ENCODE measurements around the gene PRELID2. TPM values are rescaled to one million over a fixed set of nuclear protein-coding genes. Genes with fewer than 3 reads are reported as not detected.
"Not testable (repeated sequence)": the region's sequence is repeated elsewhere in the genome, so short reads cannot be mapped to it uniquely, and the experiment has no call there.

PRELID2 gene
- total RNA-seq, 2 experiments from 2014 or later = 2.2 to 2.5 TPM

DNA sequence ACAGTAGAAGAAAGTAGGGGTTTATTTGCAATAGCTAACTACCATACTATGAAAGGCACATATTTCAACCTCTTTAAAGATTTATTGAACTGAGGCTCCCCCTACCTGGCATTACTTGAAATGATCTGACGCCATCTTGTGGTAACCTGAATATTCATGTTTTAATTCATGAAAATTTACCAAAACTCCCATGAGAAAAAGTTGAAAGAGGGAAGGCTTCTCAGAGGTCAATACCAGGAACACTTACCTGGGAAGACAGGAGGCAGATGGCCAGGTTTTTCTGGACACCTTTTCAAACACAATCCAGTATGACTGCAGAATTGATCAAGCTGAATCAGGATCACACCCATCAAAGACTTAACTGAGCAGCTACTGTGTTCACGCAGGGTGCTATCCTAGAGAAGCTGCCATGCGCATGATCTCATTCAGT, 9.4 kb downstream of the PRELID2 start:
- no peak for DNase-seq
- no peak overlapping the region for H3K4me3 Mint-ChIP-seq
- H3K27me3 Mint-ChIP-seq = no peaks in the 10 kb centered on the region
- H3K27ac Mint-ChIP-seq = no peak overlapping the region
- H3K9me3 Mint-ChIP-seq = no peaks in the 10 kb centered on the region
- H3K4me1 Mint-ChIP-seq = no peaks in the 10 kb centered on the region
- no peaks in the 10 kb centered on the region for H3K36me3 Mint-ChIP-seq

- no peak overlapping the region for H3K4me3 Mint-ChIP-seq
- no peaks in the 10 kb centered on the region for H3K27me3 Mint-ChIP-seq
- no peaks in the 10 kb centered on the region for H3K9me3 Mint-ChIP-seq
- no peaks in the 10 kb centered on the region for H3K36me3 Mint-ChIP-seq
- no peak for DNase-seq
- H3K4me1 Mint-ChIP-seq = no peaks in the 10 kb centered on the region
- no peak overlapping the region for H3K27ac Mint-ChIP-seq
Measured at GRCh38 chr5:145824040-145824439, 11.1 kb downstream of the PRELID2 start.

- no peaks in the 10 kb centered on the region for H3K4me1 Mint-ChIP-seq
- no peaks in the 10 kb centered on the region for H3K9me3 Mint-ChIP-seq
- DNase-seq = no peak
- no peaks in the 10 kb centered on the region for H3K36me3 Mint-ChIP-seq
- no peak overlapping the region for H3K4me3 Mint-ChIP-seq
- H3K27me3 Mint-ChIP-seq = no peaks in the 10 kb centered on the region
- no peak overlapping the region for H3K27ac Mint-ChIP-seq
Measured at GRCh38 chr5:145818604-145819003, 16.5 kb downstream of the PRELID2 start.

- Mint-ChIP-seq H3K36me3 (no peaks in the 10 kb centered on the region), H3K4me3 (no peak overlapping the region), H3K9me3 (no peaks in the 10 kb centered on the region), H3K27ac (no peak overlapping the region), H3K27me3 (no peaks in the 10 kb centered on the region), H3K4me1 (no peaks in the 10 kb centered on the region)
- no peak for DNase-seq
Measured at GRCh38 chr5:145812877-145813276, 22.3 kb downstream of the PRELID2 start.

DNA sequence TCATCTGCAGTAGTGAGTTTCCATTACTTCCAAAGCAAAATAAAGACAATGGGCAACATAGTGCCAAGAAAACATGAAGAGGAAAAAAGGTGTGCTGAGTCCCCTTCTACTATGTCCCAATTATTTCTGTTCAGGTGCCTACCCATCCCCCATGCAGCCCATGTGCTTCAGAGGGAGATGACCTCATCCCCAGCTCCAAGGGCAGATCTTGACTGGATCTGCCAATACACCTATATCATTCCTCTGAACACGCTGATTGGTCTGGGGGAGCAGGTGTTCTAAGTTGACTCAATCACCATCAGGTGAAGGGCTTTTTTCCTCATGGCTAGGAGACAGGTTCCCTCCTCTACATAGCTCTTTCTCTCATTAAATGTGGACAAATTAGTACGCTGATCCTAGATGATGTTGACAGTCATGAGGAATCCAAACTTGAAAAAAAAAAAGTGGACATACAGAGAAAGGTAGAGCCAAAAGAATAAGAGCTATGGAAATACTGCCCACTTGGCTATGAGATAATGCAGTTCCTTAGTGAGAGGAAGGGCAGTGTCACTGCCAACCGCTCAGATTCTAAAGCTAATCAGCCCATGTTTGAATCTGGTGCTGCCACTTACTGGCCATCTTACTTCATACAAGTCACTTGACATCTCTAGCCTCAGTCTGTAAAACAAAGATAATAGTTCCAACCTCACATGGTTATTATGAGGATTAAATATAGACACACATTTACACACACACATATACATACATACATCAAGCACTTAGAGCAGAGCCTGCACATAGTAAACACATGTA, 23.1 kb downstream of the PRELID2 start:
- Mint-ChIP-seq H3K9me3 (no peaks in the 10 kb centered on the region), H3K4me3 (no peak overlapping the region), H3K36me3 (no peaks in the 10 kb centered on the region), H3K27me3 (no peaks in the 10 kb centered on the region), H3K4me1 (no peaks in the 10 kb centered on the region), H3K27ac (no peak overlapping the region)
- DNase-seq = no peak

DNA sequence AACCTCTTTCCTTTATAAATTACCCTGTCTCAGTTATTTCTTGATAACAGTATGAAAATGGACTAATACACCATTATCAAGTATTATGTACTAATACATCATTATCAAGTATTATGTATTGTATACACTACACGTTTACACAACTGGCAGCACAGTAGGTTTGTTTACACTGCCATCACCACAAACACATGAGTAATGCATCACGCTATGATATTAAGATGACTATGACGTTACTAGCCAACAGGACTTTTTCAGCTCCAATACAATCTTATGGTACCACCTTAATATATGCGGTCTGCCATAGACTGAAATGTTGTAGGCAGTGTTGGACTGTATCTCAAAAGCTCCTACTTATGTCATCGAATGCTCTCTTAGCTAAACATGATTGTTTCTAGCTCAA, 28.2 kb downstream of the PRELID2 start:
- Mint-ChIP-seq H3K27ac (no peak overlapping the region), H3K4me3 (no peak overlapping the region), H3K36me3 (no peaks in the 10 kb centered on the region), H3K4me1 (no peaks in the 10 kb centered on the region), H3K9me3 (no peaks in the 10 kb centered on the region), H3K27me3 (no peaks in the 10 kb centered on the region)
- no peak for DNase-seq

DNA sequence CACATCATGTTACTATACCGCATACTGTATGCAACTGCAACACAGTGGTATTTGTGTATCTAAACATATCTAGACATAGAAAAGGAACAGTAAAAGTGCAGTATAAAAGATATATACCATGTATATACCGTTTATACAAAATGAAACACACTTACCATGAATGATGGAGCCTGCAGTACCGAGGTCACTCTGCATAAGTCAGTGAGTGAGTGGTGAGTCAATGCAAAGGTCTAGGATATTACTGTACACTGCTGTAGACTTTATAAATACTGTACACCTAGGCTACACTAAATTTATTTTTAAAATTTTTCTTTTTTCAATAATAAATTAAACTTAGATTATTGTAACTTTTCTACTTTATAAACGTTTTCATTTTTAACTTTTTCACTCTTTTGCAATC, 29.3 kb downstream of the PRELID2 start:
- H3K4me3 Mint-ChIP-seq = no peak overlapping the region

DNA sequence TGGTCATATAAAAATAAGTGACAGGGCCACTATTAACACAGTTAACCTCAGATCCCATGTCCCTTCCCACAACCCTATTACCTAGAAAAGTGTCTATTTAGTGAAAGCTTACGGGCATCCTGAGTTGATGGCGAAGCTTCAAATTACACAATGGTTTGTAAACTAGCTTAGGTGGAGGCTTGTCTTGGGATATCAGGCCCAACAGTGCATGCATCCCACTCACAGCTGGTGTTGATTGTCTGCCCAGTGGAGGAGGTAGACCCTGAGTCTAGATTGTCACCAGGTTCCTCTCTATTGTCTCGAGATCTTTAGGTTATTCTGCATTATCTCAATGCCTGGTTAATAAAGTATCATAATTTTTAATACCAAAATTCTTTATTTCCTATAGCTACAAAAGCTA, 30.4 kb downstream of the PRELID2 start:
- no peaks in the 10 kb centered on the region for H3K36me3 Mint-ChIP-seq

More for the DNA sequence above, 29.3 kb downstream of the PRELID2 start:
- no peak overlapping the region for H3K27ac Mint-ChIP-seq
- no peaks in the 10 kb centered on the region for H3K27me3 Mint-ChIP-seq
- H3K4me1 Mint-ChIP-seq = no peaks in the 10 kb centered on the region
- no peaks in the 10 kb centered on the region for H3K9me3 Mint-ChIP-seq
- no peaks in the 10 kb centered on the region for H3K36me3 Mint-ChIP-seq
- no peak for DNase-seq

DNA sequence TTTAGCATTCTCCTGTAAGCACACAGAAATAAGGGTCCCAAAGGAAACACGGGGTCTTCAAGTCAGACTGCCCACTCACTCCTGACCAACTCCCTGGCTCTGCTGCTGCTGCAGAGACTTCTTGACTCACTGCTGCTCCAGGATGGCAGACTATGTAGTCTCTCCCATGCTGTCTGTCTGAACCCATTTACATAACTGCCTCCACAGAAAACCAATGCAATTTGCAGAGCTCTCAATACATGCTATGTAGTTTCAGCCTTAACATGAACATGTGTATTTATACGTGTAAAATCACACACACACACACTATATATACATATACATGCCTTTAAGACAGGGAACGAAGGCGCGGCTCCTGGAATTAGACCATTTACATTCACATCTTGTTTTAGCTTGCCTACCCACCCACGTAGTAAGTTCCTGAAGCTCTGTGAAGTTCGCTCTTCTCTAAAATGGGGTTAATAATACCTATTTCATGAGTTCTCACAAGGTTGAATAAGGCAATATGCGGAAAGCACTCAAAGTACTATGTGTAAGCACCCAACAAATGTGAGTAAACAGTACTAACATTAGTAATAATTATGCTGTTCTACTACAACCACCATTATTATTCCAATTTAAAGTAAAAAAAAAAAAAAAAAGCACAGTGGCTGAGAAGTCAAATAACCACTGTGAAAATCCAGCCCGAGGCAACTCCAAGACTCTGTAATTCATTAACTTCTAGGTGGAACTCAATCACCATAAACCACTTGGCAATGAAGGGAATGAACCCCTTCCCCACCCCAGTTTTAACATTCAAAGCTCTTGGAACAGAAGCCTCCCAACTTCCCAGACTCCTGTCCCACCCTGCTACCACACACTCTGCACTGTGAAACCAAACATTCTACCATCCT, 31.8 kb downstream of the PRELID2 start:
- no peak overlapping the region for H3K27ac Mint-ChIP-seq
- no peak overlapping the region for H3K4me3 Mint-ChIP-seq
- H3K27me3 Mint-ChIP-seq = no peaks in the 10 kb centered on the region
- no peaks in the 10 kb centered on the region for H3K4me1 Mint-ChIP-seq
- H3K9me3 Mint-ChIP-seq = no peaks in the 10 kb centered on the region
- no peak for DNase-seq
- H3K36me3 Mint-ChIP-seq = no peaks in the 10 kb centered on the region

More for the DNA sequence above, 30.4 kb downstream of the PRELID2 start:
- DNase-seq = no peak
- H3K27ac Mint-ChIP-seq = no peak overlapping the region
- no peaks in the 10 kb centered on the region for H3K4me1 Mint-ChIP-seq
- H3K27me3 Mint-ChIP-seq = no peaks in the 10 kb centered on the region
- H3K9me3 Mint-ChIP-seq = no peaks in the 10 kb centered on the region
- H3K4me3 Mint-ChIP-seq = no peak overlapping the region

- Mint-ChIP-seq H3K36me3 (no peaks in the 10 kb centered on the region), H3K27me3 (no peaks in the 10 kb centered on the region), H3K9me3 (peaks cover 2% of the 10 kb centered on the region), H3K27ac (no peak overlapping the region), H3K4me3 (no peak overlapping the region), H3K4me1 (no peaks in the 10 kb centered on the region)
- DNase-seq = no peak
Measured at GRCh38 chr5:145801195-145801594, 33.9 kb downstream of the PRELID2 start.

- H3K4me3 Mint-ChIP-seq = no peak overlapping the region
- H3K27me3 Mint-ChIP-seq = no peaks in the 10 kb centered on the region
- DNase-seq = no peak
- no peaks in the 10 kb centered on the region for H3K36me3 Mint-ChIP-seq
- H3K9me3 Mint-ChIP-seq = peaks cover 2% of the 10 kb centered on the region
- no peaks in the 10 kb centered on the region for H3K4me1 Mint-ChIP-seq
- no peak overlapping the region for H3K27ac Mint-ChIP-seq
Measured at GRCh38 chr5:145800181-145800580, 35.0 kb downstream of the PRELID2 start.

DNA sequence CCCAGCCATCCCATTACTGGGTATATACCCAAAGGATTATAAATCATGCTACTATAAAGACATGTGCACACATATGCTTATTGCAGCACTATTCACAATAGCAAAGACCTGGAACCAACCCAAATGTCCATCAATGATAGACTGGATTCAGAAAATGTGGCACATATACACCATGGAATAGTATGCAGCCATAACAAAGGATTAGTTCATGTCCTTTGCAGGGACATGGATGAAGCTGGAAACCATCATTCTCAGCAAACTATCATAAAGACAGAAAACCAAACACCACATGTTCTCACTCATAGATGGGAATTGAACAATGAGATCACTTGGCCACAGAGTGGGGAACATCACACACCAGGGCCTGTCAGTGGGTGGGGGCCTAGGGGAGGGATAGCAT, 36.6 kb downstream of the PRELID2 start:
- not testable (repeated sequence) for H3K36me3 Mint-ChIP-seq, H3K27ac Mint-ChIP-seq, H3K27me3 Mint-ChIP-seq, H3K9me3 Mint-ChIP-seq, DNase-seq, H3K4me1 Mint-ChIP-seq, H3K4me3 Mint-ChIP-seq

DNA sequence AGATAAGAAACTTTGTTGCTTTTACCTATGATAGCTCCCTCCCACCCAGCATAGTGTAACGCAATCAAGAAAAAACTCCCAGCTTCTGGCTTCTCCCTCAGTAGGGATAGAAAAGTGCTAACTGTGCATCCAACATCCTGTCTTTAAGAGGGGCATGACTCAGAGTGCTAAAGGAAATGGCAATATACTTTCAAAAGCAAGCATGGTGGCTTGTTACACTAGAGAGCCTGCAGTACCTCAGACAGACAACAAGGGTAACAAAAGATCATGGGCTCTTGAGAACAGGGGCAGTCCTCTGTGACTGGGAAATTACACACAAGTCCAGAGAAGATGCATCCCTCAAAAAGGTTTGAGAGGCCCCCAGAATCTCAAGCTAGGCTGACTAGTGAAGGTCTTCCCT, 37.8 kb downstream of the PRELID2 start:
- H3K27me3 Mint-ChIP-seq = no peaks in the 10 kb centered on the region
- H3K9me3 Mint-ChIP-seq = peaks cover 2% of the 10 kb centered on the region
- H3K36me3 Mint-ChIP-seq = no peaks in the 10 kb centered on the region

GRCh38 chr5:145796318-145796717, 38.8 kb downstream of the PRELID2 start:
- no peak overlapping the region for H3K27ac Mint-ChIP-seq
- no peaks in the 10 kb centered on the region for H3K27me3 Mint-ChIP-seq
- H3K9me3 Mint-ChIP-seq = peaks cover 2% of the 10 kb centered on the region
- no peak for DNase-seq
- no peak overlapping the region for H3K4me3 Mint-ChIP-seq
- no peaks in the 10 kb centered on the region for H3K4me1 Mint-ChIP-seq
- no peaks in the 10 kb centered on the region for H3K36me3 Mint-ChIP-seq

More for the DNA sequence above, 37.8 kb downstream of the PRELID2 start:
- no peaks in the 10 kb centered on the region for H3K4me1 Mint-ChIP-seq
- no peak for DNase-seq
- no peak overlapping the region for H3K27ac Mint-ChIP-seq
- no peak overlapping the region for H3K4me3 Mint-ChIP-seq

DNA sequence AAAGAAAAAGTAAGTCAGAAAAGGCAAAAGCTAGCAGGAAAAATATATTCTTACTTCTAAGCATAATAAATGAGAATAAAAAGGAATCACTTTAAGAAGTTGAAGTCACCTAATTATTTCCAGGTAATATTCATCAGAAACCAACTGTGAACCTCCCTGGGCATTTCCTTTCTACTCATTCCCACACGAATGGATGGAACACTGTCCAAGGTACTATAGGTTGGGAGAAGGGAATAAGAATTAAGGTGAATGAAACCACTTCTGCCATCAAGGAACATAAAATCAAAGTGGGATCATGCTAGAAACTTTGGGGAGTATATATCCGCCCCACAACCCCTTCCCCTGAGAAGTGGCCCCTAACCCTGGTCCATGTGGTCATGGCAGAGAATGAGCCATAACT, 41.6 kb downstream of the PRELID2 start:
- Mint-ChIP-seq H3K27me3 (no peaks in the 10 kb centered on the region), H3K9me3 (peaks cover 2% of the 10 kb centered on the region), H3K4me1 (no peaks in the 10 kb centered on the region), H3K27ac (no peak overlapping the region), H3K36me3 (no peaks in the 10 kb centered on the region), H3K4me3 (no peak overlapping the region)
- no peak for DNase-seq
